GM21367 (cell line): ENCODE results near the gene CIAO3.
"Not testable (repeated sequence)": the region's sequence is repeated elsewhere in the genome, so short reads cannot be mapped to it uniquely, and the experiment has no call there.

Experiments used
- ATAC-seq: cut with Tn5 transposase; IDR thresholded peaks from one replicate; pipeline ENCODE4 v1.9.1; 2021; ENCODE audit not compliant: unreplicated experiment

CIAO3 gene

DNA sequence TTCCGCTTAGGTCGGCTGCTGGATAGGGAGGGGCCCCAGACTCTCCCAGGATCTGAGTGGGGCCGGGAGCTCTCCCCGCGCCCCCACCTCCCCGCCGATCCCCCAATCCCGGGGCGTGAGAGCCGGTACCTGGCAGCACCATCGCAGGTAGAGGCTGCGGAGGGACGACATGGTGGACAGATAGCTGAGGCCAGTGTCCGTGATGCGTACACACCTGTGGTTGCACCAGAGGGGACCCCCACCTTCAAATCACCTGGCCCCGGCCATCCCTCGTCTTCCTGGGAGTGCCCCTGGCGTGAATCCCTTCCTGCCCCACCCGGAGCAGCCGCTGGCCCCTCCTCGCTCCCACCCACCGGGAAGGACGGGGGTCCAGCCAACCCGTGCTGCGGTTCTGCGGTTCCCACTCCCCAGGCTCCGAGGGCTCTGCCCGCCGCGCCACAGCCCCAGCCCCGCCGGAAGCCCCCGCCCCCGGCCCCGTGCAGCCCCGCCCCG lies 45.9 kb downstream of the CIAO3 start:
- no peak for ATAC-seq

DNA sequence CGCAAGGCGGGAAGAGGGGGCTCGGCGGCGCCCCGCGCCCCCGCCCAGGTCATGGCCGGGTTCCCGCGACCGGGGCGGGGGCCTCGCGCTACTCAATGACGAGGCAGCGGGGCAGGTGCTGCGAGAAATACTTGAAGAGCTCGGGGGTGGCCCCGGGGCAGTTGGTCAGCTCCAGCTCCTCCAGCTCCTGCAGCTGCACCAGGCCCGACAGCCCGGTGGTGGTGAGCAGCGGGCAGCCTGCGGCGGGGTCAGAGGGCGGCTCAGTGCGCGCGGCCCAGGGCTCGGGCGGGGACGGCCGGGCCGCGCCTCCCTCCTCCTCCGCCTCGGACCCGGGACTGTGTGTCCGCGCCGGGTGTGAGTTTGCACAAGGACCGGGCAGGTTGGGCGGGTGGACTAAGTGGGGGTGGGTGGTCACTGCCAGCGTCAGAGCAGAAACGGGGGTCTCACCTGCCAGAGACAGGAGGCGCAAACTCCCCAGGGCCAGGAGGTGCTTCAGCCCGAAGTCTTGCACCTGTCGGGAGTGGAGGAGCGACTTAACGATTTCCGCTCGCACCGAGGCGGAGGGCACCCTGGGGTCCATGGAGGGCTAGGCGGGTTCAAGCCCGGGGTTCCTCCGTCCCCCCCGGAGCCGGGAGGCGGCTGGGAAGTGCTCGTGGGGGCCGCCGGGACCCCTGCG lies 46.5 kb downstream of the CIAO3 start:
- no peak for ATAC-seq

DNA sequence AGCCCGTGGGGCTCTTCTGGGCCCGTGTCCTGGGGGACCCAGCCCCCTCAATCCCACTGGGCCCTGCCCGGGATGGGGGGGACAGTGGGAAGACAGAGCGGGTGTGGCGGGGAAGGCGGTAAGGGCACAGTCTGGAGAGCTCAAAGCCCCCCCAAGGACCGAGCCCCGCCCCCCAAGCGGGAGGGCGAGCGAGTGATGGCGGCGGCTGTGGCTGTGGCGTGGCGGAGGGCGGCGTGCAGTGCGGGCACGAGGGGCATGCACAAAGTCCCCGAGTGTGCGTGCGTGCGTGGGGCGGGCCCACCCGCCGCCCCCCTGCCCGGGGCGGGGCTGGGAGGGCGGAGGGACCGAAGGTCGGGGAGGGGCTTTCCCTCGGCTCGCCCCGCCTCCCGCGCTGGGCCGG lies 47.0 kb downstream of the CIAO3 start:
- ATAC-seq = no peak

DNA sequence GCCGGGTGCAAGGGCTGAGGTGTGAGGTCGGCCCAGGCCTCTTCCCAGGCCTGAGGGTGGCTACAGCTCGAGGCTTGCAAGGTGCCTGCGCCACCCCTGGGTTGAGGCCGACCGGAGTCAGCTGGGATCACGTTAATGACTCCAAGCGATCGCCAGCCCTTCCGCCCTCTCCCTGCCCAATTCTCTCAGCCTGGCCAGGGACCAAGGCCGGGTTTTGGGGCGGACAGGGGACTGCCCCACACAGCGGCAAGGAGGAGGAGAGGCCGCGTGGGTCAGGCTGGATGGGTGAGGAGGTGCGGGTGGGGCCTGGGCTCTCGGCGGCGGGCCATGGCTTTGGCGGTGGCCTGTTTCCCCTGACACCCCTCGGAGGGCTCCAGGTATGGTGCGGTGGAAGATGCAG lies 47.4 kb downstream of the CIAO3 start:
- no peak for ATAC-seq

DNA sequence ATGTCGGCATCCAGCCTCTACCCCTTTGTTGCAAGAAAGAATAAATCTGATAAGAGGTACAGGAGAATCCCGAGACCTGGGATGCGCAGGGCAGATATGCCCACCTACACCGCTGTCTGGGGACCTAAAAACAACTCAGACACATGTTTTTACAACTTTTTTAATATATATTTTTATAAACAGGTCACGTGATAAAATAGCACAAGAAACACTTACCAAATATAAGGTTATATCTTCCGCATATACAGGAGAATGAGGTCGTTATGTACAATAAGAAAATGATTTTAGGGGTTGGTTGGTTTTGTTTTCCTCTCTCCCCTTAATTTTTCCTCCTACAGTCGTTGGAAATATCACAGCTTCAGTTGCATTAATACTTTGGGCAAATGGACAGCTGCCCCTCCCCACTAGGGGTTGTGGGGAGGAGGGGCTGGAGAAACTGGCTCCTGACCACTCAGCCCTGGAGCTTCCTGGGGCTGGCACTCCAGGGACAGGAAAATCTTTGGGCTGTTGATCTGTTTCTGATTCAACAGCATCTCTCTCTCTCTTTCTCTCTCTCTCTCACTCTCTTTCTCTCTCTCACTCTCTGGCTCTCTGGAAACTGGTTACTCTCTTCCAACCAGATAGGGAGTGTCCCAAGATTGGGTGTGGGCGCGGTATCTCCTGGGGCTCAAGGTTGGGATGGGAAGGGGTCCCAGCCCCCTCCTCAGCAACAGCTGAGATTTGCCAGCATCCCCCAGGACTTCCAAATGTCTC lies 48.3 kb downstream of the CIAO3 start:
- ATAC-seq = no peak

DNA sequence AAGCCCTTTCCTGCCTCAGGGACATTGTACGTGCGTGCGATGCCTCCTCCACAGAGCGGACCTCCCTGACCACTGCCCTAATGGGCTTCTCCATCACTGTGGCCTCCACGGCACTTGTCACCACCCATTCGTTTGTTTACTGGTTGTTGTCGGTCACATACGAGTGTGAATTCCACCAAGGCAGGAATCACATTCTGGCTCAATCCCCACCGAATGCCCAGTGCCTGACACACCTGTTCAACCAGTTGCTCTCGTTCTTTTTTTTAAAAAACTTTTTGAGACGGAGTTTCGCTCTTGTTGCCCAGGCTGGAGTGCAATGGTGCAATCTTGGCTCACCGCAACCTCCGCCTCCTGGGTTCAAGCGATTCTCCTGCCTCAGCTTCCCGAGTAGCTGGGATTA lies 49.6 kb downstream of the CIAO3 start:
- not testable (repeated sequence) for ATAC-seq

DNA sequence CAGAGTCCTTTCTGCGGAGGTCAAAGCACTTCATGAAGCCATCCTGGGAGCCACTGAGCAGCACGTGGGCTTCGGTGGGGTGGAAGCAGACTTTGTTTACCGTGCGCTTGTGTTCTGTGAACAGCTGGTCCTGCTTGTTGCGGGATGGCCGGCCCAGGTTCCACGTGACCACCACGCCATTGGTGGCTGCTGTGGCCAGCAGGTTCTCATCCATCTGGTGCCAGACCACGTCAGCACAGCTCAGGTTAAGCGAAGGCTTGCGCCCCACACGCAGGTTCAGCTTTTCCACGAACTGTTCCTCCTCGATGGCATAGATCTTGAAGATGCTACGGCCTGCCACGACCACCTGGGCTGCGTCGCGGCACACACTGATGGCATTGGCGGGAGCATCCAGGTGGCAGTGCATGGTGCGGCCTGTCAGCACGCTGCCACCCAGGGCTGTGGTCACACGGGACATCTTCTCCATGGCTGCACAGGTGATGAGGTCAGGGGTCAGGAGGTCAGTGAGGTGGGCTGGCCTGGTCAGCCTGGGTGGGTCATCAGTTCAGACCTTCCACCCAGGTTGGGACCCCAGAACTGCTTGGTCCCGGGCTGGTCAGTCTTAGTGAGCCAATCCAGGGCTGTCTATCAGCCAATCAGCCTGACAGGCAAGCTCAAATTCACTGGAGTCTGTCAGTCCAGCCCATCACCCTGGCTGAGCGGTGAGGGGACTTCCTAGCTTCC lies 51.5 kb downstream of the CIAO3 start:
- no peak for ATAC-seq

DNA sequence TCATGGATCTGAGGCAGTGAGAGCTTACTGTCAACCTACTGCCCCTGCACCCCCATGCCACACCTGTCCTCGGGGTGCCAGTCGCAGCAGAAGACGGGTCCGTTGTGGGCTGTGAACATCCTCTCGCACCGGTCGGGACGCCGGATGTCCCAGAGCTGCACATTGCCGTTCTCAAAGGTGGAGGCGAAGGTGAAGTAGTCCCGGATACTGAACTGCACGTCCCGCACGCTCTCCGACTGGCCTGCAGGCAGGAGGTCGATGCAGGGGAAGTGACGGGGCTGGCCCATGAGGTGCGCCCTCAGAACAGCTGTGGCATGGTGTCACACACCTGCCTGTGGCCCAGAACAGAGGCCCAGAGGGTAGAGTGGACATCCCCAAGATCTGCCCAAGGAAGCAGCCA lies 53.3 kb downstream of the CIAO3 start:
- ATAC-seq = no peak

DNA sequence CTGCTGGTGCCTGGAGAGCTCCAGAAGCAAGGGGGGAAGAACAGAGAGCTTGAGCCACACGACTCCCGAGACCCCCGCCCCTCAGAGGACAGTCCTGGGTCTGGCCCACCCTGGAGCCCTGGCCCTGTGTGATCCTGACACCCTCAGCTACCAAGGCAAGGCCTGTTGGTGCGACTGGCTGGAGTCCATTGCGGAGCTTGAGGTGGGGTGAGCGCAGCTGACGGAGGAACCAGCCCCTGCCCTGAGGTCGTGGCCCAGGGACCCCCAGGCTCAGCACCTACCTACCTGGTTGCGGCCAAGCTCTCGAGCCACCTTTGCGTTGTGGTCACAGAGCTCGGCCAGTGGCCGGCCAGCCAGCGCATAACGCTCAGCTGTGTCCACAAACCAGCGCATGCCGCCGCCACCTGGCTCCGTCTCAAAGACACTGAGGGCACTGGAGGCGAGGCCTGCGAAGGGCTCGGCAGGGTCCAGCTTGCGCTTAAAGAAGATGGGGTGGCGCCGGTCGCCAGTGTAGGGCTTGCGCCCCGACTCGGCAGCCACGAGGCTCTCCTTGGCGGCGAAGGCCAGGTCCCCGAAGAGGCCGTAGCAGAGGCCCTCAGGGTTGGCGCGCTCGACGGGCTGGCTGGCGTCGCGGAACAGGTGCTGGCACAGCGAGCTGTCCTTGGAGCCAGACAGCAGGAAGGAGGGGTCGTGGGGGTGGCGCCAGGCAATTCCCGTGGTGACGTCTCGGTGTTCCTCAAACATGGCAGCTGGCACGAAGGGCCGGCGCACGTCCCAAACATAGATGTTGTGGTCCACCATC lies 54.1 kb downstream of the CIAO3 start:
- no peak for ATAC-seq

DNA sequence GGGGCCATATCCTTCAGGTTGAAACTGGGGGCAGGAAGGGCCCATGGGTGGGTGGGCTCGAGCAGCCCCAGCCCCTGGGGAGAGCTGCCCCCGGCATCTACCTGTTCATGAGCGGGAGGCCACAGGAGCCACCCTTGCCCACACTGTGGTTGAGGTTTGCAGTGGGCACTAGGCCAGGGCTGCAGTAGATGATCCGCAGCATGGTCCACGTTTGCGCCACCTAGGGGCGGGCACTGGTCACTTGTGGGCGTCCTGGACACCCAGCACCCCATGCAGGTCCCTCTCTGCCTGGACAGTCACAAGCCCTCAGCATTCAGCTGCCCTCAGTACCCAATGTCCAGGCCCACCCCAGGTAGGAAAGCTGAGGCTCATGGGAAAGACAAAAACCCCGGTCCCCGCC lies 54.8 kb downstream of the CIAO3 start:
- no peak for ATAC-seq

DNA sequence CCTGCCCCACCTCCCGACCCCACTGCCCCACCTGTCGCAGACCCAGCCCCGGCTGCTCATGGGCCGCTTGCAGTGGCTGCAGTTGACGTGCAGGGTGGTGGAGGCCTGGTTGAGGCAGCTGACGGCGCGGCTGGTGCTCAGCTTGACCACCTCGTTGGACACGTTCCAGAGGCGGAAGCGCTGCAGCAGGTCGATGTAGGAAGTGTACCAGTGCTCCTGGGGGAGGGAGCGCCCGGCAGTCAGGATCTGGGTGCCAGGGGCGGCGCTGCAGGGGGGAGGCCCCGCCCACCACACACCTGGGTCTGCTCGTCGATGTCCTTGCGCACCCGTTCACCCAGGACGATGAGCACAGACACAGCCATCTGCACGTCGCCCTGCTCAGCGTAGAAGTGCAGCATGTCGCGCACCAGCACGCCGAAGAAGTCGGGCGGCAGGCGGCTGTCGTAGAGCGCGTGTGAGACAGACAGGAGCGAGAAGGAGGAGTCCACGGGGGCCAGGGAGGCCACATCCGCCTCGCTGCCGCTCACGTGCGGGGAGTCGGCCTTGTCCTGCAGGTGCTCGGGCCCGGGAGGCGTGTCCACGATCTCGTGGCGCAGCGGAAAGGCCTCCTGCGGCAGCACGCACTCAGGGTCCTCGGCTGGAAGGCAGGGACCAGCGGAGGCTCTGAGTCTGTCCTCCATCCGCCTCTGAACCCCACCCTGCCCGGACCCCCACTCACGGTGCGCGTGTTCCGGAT lies 55.7 kb downstream of the CIAO3 start:
- ATAC-seq = no peak

DNA sequence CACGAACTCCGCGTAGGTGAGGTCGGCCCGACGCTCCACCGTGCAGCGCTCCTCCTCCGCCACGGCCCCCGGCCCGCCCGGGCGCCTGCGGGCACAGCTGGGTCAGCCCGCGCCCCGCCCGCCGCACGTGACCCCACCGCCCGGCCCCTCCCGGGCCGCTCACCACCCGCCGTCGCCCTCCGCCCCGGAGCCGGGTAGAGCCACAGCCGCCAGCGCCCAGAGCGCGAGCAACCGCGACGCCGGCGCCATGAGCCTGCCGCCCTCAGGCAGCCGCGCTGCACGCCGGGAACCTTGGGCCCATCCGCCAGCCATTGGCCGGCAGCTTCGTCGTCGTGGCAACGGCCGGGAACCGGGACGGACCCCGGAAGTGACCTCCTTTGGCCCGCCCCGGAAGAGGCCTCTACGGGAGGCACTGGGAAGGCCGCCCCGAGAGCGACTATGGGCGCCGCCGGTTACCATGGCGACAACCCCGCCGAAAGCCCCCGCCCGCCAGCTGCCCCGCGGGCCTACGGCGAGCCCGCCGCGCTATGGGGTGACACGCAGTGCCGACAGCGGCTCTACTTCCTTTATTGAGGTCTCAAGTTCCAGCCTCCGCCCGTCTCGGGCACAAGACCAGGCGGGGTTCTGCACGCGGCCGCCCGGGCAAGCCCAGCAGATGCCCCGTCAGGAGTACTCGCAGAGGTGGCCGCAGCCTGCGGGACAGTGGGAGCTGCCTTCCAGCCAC lies 56.6 kb downstream of the CIAO3 start, which contains the start of gene JMJD8:
TSS of gene JMJD8 (minus strand) at position 264 of the 724 bp plus-strand sequence. CDS start at position 249, 15 bp downstream.
- ATAC-seq = peak; percentile 56

DNA sequence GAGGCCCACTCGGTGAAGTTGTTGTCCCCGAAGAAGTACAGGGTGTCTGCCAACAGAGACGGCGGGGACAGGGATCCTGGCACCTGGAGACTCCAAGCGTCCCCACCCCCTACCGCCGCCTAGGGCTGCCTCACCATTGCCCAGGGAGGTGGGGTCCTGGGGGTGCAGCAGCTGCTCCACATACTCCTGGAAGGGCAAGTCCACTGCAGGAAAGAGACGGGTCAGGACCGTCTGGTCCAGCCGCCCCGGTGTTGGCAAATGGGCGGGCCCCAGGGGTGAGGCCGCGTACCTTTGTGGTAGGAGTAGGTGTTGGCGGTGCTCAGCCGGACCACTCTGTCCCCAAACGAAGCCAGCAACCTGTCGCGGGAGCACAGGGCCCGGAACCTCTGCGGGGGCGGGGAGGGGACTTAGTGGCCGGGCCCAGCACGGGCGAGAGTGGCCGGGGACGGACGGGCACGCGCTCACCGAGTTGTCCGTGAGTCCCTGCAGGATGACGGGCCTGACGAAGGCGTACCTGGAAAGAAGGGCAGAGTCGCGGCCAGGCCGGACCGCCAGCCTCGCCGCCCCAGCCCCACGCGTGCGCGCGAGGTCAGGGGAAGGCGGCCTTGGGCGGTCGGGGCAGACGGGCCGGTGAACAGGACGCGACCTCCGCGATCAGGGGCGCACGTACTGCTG lies 57.3 kb downstream of the CIAO3 start:
- no peak for ATAC-seq

DNA sequence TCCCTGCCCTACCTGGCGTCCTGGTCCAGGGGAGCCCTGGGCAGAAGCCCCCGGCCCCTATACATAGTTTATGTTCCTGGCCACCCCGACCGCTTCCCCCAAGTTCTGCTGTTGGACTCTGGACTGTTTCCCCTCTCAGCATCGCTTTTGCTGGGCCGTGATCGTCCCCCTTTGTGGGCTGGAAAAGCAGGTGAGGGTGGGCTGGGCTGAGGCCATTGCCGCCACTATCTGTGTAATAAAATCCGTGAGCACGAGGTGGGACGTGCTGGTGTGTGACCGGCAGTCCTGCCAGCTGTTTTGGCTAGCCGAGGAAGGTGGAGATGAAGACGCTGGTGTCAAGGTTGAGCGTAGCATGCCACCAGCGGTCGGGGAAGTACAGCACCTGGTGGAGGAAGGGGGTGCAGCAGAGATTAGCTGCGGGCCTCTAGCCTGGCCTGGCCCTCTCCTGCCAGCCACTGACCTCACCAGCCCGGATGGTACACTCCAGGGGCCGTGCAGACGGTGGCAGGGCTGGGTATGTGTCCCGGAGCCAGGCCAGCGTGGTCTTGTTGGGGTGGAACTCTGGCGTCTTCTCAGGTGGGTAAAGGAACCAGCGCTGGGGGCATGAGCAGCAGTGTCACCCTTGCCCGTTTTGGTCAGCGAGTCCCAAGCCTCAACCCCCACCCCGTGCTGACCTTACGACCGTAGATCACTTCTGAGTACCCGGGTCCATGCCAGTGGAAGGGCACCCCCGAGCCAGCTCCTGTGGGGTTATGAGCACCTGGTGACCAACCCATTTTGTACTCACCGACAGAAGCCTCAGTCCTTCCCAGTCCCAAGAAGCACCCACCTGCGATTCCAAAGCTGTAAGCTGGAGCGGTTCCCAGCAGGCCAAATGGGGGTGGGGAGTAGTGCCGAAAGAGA lies 58.1 kb downstream of the CIAO3 start:
- ATAC-seq = no peak

DNA sequence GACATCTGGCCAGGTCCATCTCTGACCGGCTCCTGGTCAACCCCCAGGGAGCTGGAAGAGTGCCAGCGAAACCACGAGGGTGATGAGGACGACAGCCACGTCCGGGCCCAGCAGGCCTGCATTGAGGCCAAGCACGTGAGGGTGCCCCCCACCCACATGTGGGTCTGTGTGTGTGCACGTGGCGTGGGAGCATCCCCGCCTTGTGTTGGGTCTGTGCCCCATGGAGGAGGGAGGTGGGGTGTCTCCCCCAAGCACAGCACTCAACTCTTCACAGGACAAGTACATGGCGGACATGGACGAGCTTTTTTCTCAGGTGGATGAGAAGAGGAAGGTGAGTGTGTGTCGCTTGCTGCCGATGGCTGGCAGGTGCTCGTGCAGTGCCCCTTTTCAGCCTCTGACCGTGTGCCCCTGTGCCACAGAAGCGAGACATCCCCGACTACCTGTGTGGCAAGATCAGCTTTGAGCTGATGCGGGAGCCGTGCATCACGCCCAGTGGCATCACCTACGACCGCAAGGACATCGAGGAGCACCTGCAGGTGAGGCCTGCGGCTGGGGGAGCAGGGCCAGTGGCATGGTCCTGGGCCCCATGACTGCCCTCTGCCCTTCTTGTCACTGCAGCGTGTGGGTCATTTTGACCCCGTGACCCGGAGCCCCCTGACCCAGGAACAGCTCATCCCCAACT lies 58.9 kb downstream of the CIAO3 start:
- no peak for ATAC-seq

DNA sequence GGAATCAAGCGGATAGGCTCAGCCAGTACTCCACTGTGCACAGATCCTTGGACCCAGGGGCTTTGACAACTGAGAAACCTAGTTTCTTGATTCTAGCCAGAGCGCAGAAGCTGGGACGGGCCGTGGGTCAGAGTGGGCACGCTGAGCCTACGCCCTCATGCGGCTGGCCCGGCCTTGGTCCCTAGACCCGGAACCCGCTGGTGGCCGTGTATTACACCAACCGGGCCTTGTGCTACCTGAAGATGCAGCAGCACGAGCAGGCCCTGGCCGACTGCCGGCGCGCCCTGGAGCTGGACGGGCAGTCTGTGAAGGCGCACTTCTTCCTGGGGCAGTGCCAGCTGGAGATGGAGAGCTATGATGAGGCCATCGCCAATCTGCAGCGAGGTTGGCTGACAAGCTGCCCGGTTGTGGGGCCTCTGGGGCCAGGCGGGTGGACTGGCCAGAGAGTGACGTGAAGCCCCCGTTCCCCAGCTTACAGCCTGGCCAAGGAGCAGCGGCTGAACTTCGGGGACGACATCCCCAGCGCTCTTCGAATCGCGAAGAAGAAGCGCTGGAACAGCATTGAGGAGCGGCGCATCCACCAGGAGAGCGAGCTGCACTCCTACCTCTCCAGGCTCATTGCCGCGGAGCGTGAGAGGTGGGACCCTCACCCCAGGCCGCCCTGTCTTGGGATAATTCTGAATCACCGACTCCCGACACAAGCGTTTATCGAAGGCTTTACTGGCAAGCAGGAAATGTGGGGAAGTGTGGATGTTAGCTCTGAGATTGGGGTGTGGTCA lies 59.6 kb downstream of the CIAO3 start:
- no peak for ATAC-seq

DNA sequence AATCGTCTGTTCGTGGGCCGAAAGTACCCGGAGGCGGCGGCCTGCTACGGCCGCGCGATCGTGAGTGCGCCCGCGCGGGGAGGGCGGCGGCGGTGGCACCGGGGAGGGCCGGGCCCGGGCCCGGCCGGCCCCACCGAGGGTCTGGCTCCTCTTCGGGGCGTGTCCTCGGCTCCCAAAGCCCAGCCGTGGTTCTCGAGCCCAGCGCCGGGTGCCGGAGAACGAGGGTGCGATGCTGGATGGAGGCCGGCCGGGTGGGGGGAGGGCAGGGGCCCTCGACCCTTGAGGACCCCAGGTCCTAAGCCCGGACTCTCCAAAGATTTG lies 60.2 kb downstream of the CIAO3 start:
- ATAC-seq = no peak
